ENCODE results near the gene THSD4. TPM values are rescaled to one million over a fixed set of nuclear protein-coding genes. Genes with fewer than 3 reads are reported as not detected.

The THSD4 gene
- total and polyA plus RNA-seq, 2 of the 4 experiments (the other 2 are of a cell fraction), result 25.5 to 31.1 TPM

- TF ChIP-seq RCOR1 (IDR thresholded peaks at IDR 0.05; ENCODE audit: insufficient replicate concordance, low read length) (no peak), MXI1 (IDR thresholded peaks at IDR 0.05; ENCODE audit: borderline replicate concordance, low read depth, low read length) (no peak)
- TF ChIP-seq, protein P1, sequence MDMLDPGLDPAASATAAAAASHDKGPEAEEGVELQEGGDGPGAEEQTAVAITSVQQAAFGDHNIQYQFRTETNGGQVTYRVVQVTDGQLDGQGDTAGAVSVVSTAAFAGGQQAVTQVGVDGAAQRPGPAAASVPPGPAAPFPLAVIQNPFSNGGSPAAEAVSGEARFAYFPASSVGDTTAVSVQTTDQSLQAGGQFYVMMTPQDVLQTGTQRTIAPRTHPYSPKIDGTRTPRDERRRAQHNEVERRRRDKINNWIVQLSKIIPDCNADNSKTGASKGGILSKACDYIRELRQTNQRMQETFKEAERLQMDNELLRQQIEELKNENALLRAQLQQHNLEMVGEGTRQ (IDR thresholded peaks at IDR 0.05; ENCODE audit: low read depth, low read length), result no peak
- in situ Hi-C loops (cut with MboI; ENCODE audit: low sequenced_read_pairs) (loop anchor here (5.0 kb wide), 2 partner anchors 283 to 358 kb away; no protein-coding TSS in a partner anchor), dilution Hi-C loops (cut with HindIII; ENCODE audit: low sequenced_read_pairs, unreplicated experiment) (no loop called here), intact Hi-C loops (cut with micrococcal nuclease) (loop anchor here (2.0 kb wide), 1 partner anchor 707 kb away; no protein-coding TSS in a partner anchor)
- Histone ChIP-seq H3K36me3 (ENCODE audit: control insufficient read depth, insufficient read depth, low read length) (peaks cover 3% of the 10 kb centered on the region), H3K14ac (replicated peaks; ENCODE audit: low read depth, low read length) (no peak overlapping the region), H4K91ac (ENCODE audit: insufficient read depth, low read depth, low read length) (no peak overlapping the region), H4K8ac (ENCODE audit: low read depth in 2 of 2, low read length in 2 of 2) (no peak overlapping the region), H3K4ac (ENCODE audit: low read depth, low read length) (no peak overlapping the region), H2BK20ac (ENCODE audit: low read depth, low read length) (no peak overlapping the region), H3K9ac (ENCODE audit: low read depth, low read length) (no peak overlapping the region), H3K18ac (ENCODE audit: low read depth, low read length) (no peak overlapping the region), H3K27ac (ENCODE audit: insufficient read depth, low read length) (no peak overlapping the region), H3K9me1 (ENCODE audit: insufficient read depth, low read length) (peaks cover 8% of the 10 kb centered on the region), H3K4me1 (ENCODE audit: control insufficient read depth, insufficient read depth, low read length) (peaks cover 11% of the 10 kb centered on the region), H3K23ac (ENCODE audit: low read depth, low read length) (no peak overlapping the region), H4K20me1 (ENCODE audit: insufficient read depth, low read length) (peaks cover 17% of the 10 kb centered on the region; the same call in 1 of the 2 replicates), H2AK5ac (ENCODE audit: low read depth, low read length) (no peak overlapping the region), H2BK5ac (ENCODE audit: low read depth, low read length, poor library complexity, severe bottlenecking) (no peak overlapping the region), H3K9me3 (ENCODE audit: control insufficient read depth, insufficient read depth, low read length) (no peaks in the 10 kb centered on the region), H2AK9ac (replicated peaks; ENCODE audit: low read depth, low read length, poor library complexity) (no peak overlapping the region), H3K27me3 (ENCODE audit: control insufficient read depth, insufficient read depth, low read length) (no peaks in the 10 kb centered on the region), H3K79me1 (ENCODE audit: low read depth in 1 of 2, low read length in 2 of 2) (peaks cover 6 to 9% of the 10 kb centered on the region in 2 experiments; a peak in 1 of 4 replicates), H3K56ac (ENCODE audit: extremely low read depth, insufficient read depth, low read length) (no peak overlapping the region), H4K5ac (ENCODE audit: low read depth, low read length) (no peak overlapping the region), H2BK15ac (ENCODE audit: low read depth, low read length) (no peak overlapping the region), H2BK120ac (ENCODE audit: low read depth, low read length) (no peak overlapping the region), H3K4me2 (ENCODE audit: low read depth, low read length) (no peak overlapping the region), H3K4me3 (ENCODE audit: insufficient read depth, low read depth, low read length) (no peak overlapping the region), H2AFZ (replicated peaks; ENCODE audit: low read length, poor library complexity) (no peak overlapping the region)
- POLR2A ChIA-PET (ENCODE audit: unreplicated experiment), result no interaction called here
- ATAC-seq (ENCODE audit: low read depth) (no peak), DNase-seq (no peak)
- CTCF ChIA-PET, result interaction anchor here (1.3 kb wide), 1 partner anchor 352 kb away, joined by 3 read pairs; no protein-coding TSS in a partner anchor
- 80% methylated on average over 1 of the region's 3 CpGs; no CpG with 5 or more reads in 1 of the 2 experiments for WGBS, 2 experiments (ENCODE audit: extremely low coverage in 2 of 2, insufficient read length in 1 of 2)
- no TSS peak for BruUV-seq (replicated peaks)
Measured at GRCh38 chr15:71449363-71449762, 334.1 kb downstream of the THSD4 start.

Data from IMR-90 (cell line).